Measurements from ENCODE around the gene SUGP2.

The SUGP2 gene

DNA sequence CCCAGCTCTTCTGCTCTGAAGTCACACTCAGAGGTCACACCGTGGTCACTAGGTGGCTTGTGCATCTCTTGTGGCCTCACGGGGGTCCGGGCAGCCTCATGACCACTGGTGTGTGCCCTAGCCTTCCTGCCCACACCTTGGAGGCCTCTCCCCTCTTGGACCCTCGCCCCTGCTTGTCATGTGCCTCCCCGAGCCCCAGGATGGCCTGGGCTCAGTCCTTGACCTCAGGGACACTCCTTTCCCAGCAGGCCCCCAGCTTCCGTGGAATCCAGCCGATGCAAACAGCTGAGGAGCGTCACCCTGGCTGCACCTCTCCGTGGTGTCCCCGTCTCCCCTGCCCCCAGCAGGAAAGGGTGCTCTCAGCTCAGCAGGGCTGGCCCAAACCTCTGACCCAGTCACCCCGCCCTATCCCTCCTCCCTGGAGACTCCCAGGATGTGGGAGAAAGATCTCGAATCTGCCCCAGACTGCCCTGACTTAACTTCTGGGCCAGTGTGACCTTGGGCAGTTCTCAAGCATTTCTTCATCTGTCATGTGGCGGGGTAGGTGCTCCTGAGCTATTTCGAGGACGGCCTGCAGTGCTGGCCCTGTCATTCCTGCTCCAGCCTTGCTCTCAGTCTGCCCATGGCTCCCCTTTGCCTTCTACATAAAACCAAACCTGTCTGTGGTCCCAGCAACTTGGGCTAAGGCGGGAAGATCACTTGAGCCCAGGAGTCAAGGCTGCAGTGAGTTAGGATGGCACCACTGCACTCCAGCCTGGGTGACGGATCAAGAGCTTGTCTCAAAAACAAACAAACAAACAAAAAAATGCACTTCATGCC, 25.9 kb upstream of the SUGP2 start:
- DNase-seq, result no peak

DNA sequence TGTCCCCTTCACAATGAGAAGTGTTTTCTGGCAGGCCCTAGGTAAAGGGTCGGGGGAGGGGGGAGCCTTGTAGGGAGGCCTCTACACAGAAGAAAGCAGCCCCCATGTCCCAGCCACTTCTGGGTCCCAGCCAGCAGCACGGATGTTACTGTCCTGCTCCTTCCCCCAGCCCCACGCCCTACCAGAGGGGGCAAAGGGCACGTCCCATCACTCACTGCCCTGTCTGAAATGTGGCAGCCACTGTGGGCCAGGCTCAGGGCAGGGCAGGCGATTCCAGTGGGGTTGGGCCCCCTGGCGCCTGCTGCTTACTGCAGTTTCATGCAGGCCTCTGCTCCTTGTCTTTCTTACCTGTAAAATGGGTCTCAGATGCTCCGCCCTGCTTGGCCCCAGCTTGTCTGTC, 24.4 kb upstream of the SUGP2 start:
- DNase-seq, result no peak

DNA sequence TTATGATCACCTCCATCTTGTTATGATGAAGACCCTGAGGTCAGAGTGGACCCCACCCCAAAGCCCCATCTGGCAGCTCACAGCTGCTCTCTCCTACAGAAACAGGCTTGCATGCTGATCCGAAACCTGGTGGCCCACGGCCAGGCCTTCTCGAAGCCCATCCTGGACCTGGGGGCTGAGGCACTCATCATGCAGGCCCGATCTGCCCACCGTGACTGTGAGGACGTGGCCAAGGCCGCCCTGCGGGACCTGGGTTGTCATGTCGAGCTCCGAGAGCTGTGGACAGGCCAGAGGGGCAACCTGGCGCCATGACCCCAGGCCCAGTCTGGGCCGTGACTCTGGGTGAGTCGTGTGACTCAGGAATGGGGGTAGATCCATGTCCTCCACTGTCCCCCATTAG, 24.0 kb upstream of the SUGP2 start:
- DNase-seq, result no peak

DNA sequence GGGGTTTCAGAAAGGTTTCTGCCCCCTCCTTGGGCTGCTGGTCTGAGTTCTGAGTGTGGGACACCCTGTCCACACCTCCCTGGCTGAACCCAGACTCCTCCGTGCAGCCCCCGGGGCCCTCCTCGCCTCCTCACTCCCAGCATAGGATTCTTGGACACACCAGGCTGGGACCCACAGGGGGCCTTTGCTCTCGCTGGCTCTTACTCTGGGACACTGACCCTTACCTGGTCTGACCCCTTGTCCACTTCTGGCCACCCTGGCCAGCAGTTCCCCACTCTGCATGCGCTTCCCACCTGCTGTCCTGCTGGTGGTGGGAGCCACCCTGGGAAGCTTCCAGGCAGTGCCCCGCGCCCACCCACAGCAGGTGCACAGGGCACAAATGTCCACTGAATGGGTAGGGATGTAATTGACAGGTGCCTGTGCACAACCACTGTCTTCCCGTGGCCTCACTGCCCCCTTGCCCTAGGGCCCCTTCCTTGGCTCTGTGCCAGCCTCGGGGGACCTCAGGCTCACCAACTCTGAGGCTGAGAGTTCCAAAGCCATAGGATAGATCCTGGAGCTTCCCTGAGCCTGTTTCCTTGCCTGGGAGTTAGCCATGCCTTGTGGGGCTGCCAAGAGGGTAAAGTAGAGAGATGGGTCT, 23.4 kb upstream of the SUGP2 start:
- DNase-seq, result no peak

DNA sequence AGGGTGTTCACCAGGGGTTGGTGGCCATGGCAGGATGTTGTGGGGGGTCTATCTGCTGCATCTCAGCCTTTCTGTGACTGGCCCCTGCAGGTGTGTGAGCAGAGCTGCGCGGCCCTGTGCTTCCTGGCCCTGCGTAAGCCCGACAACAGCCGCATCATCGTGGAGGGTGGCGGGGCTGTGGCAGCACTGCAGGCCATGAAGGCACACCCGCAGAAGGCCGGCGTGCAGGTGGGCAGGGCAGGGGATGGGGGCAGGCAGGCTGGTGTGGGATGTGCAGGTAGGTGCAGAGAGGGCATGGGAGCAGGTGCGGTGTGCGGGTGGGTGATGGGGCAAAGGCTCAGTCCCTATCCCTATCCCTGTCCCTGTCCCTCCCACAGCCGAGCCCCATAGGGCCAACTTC, 22.4 kb upstream of the SUGP2 start:
- no peak for DNase-seq

DNA sequence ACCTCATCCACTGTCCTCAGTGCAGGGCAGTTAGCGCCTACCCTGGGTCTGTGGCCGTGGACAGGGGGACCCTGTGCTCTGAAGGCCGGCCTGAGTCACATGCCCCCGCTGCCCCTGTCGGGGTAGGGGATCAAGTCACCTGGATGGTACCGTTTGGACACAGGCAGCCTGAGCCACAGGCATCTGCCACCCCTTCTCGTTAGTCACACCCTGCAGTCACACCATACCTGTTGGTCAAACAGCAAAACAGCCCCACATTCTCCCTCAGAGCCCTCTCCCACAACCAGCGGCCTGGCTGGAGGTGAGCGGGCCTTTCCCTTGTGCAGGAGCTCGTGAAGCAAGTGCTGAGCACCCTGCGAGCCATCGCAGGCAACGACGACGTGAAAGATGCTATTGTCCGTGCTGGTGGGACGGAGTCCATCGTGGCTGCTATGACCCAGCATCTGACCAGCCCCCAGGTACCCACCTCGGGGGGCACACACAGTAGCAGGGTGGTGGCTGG, 21.7 kb upstream of the SUGP2 start:
- DNase-seq, result no peak

DNA sequence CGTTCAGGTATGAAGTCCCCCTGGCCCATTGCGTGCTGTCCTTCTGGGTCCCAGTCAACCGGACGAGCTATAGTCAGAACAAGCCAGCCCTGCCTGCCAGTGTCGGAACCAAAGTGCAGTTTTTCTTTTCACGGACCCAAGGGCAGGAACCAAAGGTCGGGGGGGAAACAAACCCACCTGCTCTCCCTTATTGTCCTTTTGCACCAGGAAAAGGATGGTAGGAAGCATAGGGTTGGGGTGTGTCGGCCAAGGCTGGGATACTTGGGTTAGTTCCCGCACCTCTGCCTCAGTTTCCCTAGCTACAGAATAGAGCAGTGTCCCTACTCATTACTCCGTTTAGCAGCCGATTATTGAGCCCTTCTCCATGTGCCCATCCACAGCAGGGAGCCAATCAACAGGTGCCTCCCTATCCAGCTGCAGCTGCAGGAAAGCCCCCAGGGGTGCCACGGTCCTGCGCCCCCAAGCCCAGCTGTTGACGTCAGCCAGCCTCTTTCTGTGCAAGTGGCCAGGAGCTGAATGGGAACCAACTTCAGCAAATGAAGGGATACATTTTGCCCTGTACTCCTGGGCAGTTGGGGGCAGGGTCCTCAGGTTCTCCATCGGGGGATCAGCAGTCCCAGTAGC, 21.1 kb upstream of the SUGP2 start:
- DNase-seq, result no peak

DNA sequence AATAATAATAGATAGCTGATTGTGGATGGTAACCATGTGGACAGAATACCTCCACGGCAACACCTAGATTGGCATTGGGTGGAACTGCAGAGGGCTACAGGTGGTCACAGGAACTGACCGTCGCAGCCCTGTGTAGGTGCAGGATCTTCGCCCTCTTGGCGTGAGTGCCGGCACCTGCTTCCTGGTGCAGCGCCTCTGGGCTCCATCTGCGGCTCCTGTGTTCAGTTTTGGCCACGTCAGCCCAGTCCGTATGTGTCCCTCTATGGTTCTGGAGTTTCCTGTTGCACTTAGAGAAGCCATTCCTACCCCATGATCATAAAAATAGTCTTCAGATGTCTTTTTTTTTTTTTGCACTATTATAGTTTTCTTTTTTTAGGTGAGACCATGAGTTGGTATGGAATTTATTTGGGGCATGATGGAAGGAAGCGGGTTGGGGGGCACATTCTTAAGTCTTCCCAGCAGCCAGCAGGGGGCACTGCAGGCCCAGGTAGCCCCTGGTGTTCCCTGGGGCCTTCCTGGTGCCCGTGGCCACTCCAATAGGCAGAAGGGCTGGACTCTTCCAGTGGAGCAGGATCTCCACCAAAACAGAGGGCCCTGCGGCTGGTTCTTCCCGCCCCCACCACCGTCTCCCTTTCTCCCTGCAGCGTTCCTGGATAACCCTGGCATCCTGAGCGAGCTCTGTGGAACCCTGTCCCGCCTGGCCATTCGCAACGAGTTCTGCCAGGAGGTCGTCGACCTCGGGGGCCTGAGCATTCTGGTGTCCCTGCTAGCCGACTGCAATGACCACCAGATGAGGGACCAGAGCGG, 20.4 kb upstream of the SUGP2 start:
- peak; percentile 61 for DNase-seq

DNA sequence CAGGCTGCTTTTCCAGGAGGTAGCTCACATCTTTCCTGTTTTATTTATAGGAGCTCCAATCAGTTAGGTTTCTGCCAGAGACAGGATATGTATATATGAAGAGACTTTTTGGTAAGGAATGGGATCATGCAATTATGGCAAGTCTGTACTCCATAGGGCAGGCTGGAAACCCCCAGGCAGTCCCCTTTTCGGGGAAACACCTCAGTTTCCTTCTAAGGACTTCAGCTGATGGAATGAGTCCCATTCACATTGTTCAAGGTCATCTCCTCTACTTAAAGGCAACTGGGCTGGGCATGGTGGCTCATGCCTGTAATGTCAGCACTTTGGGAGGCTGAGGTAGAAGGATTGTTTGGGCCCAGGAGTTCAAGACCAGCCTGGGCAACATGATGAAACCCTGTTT, 19.6 kb upstream of the SUGP2 start:
- no peak for DNase-seq

DNA sequence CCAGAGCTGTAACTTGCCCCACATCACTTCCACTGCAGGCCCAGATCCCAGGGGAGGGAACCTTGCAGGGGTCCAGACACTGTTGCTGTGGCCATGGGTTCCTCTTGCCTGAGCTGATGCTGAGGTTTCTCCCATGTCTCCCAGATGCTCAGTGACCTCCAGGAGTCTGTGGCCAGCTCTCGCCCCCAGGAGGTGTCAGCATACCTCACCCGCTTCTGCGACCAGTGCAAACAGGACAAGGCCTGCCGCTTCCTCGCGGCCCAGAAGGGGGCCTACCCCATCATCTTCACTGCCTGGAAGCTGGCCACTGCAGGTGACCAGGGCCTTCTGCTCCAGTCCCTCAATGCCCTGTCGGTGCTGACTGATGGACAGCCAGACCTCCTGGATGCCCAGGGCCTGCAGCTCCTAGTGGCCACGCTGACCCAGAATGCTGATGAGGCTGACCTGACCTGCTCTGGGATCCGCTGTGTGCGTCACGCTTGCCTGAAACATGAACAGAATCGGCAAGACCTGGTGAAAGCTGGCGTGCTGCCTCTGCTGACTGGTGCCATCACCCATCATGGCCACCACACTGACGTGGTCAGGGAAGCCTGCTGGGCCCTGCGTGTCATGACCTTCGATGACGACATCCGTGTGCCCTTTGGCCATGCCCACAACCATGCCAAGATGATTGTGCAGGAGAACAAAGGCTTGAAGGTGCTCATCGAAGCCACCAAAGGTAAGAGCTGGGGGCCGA, 18.3 kb upstream of the SUGP2 start:
- DNase-seq, result no peak

DNA sequence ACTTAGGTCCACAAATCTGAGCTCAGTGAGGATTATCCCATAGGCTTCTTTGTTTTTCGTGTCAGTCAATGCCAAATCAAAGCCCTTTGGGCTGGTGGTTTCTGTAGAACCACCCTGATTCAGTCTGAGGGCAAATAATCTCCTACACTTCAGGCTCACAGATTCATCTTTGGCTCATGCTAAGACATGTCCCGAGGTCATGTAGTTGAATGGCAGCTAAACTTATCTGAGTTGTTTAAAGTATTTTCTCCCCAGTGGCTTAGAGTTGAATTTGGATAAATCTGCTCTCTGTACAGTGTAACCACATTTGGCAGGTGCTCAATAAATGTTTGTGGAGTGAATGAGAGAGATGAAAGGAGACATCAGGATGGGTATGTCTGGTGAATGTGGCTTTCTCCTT, 17.4 kb upstream of the SUGP2 start:
- DNase-seq, result no peak

DNA sequence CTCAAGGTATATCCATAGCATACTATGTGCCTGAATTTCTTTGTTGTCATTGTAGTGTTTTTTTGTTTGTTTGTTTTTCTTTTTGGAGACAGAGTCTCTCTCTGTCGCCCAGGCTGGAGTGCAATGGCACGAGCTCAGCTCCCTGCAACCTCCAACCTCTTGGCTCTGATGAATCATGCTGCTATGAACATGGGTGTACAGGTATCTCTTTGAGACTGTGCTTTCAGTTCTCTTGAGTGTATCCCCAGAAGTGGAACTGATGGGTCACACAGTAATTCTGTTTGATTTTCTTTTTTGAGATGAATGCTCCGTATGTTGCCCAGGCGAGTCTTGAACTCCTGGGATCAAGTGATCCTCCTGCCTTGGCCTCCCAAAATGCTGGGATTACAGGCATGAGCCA, 16.8 kb upstream of the SUGP2 start:
- DNase-seq, result no peak

DNA sequence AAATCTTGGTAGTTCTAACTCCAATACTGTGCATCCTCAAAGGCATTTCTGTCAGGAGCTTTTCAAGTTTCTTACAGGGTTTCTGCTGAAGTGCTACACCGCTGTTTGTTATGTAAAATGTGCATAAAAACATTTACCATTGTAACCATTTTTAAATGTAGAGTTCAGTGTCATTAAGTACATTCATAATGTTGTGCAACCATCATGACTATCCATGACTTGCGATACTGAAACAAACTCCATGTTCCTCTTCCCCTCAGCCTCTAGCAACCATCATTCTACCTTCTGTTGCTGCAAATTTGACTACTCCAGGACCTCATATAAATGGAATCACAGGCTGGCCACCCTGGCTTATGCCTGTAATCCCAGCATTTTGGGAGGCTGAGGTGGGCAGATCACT, 16.1 kb upstream of the SUGP2 start:
- no peak for DNase-seq

DNA sequence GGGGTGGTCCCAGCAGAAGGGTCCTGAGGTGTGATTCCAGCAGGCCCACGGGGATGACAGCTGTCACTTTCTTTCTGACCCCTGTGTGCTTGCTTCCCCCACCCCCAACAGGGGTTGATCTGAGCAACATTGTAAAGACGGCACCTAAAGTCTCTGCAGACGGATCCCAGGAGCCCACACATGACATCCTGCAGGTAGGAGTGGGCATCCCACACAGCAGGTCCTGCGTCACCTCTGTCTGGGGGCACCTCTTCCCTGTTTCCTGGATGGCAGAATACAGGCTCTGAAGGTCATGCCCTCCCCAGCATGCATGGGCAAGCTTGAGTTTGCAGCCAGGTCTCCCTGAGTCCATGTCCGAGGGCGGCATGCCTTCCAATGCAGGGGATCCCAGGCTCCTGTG, 10.6 kb upstream of the SUGP2 start:
- no peak for DNase-seq

DNA sequence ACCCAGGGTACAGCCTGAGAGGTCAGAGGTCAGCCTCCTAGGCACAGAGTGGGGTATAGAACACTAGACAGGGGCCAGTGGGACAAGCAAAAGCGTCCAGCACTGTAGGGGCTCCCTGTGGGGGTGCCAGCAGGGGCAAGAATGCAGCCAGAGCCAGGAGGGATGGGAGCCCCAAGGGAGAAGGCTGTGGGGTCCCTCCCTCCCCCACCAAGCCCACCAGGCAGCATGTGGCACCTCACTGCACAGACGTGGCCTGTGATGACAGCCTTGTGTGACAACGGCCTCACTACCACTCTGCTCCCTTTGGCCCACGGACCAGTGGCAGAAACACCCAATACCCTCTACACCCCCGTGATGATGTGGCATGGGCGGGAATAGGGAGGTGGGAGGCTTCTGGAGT, 10.2 kb upstream of the SUGP2 start:
- no peak for DNase-seq

DNA sequence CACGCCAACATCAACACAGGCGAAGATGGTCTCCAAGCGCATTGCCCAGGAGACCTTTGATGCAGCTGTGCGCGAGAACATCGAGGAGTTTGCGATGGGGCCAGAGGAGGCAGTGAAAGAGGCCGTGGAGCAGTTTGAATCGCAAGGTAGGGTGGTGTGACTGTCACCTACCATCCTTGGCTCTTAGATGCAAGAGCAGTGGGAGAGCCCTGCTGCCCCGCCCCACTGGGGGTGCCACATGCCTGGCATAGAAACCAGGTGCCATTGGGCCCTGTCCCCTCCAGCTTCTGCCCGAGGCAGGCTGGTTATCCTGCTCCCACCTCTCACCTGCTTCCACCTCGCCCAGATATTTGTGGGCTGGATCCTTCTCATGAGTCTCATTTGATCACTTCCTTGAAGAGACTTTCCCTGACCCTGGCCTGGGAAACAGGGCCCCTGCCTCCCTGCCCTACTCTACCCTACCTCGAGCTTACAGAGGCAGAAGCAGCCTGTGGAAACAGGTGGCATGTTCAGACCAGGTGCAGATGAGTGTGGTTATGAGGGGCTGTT, 9.5 kb upstream of the SUGP2 start:
- DNase-seq, result no peak

DNA sequence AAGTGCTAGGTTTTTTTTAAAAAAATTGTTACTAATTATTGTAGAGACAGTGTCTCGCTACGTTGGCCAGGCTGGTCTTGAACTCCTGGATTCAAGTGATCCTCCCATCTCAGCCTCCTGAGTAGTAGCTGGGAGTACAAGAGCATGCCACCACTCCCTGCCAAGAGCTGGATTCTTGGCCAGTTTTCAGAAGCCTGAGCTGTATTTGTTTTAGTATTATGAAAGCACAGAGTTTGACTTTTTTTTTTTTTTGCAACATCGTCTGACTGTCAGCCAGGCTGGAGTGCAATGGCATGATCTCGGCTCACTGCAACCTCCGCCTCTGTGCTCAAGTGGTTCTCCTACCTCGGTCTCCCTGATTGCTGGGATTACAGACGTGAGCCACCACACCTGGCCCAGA, 7.1 kb upstream of the SUGP2 start:
- peak; percentile 46 for DNase-seq

DNA sequence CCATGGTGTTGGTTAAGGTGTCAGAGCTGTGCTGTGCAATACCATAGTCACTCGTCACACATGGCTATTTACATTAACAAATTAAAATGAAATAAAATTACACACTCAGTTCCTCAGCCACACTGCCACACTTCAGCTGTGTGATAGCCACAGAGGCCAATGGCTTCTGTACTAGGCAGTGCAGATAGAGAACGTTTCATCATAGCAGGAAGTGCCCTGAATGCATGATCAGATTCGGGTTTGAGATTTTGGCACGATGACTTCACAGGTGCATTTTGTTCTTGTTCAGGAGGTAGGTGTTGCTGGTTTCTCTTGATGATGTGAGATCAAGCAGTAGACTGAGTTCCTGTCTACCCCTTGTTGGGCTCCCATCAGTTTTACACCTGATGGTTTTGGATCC, 6.6 kb upstream of the SUGP2 start:
- no peak for DNase-seq

DNA sequence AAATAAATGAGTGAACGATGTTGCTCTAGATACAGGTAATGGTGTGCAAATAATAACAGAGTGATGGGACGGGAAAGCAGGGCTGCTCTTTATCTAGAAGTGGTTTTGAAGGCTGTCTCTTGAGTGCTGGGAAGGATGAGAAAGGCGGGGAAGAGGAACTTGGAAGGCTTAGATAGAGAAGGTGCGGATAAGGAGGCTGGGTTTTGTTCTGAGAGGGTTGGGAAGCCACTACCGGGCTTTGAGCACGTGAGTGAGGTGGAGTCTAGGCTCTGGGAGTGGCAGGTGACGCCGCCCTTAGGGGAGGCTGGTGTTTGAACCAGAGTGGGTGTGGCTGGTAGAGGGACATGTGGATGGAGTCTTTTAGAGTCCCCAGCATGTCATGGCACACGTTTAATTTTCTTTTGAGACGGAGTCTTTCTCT, 897 bp upstream of the SUGP2 start:
- peak; percentile 81 for DNase-seq

DNA sequence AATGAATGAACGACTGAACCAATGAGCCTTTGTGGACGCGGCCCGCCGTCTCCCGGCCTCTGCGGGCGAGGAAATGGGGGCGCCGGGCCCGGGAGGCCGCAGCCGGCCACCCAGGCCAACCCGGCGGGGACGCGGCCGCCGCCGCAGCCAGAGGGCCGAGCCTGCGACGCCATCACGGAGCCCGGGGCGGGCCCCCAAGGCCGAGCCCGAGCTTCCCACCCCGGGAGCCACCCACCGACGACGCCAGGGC, 216 bp downstream of the SUGP2 start:
- no peak for DNase-seq

DNA sequence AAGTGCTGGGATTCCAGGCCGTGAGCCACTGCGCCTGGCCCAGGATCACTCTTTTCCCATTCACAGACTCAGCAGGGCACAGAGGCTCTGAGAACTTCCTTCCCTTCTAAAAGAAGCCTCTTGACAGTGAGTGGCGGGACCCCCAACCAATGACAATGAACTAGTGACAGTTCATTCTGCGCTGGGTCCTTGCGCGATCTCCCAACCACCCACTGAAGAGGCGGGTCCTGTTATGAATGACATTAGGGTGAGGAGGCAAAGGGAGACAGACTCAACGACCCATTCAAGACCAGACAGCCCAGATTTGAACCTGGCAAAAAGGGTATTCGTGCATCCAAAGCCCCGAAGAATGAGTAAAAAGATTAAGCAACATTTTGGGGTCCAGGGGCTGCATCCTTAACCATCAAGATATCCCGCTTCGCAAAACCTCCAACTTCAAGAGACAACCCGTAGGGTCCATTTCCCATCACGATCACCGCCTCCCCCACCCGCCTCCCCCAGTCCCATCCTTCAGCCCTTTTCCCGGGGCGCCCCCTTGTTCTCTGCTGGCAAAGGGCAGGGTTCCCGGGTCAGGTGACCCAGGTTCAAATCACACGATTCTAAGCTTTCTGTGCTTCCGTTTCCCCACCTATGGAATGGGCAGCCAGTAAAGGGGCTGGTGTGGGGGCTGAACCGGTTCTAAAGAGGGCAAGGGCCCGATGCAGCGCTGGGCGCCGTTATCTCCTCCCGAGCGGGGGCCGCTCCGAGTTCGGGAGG, 719 bp downstream of the SUGP2 start:
- DNase-seq, result peak; percentile 9

DNA sequence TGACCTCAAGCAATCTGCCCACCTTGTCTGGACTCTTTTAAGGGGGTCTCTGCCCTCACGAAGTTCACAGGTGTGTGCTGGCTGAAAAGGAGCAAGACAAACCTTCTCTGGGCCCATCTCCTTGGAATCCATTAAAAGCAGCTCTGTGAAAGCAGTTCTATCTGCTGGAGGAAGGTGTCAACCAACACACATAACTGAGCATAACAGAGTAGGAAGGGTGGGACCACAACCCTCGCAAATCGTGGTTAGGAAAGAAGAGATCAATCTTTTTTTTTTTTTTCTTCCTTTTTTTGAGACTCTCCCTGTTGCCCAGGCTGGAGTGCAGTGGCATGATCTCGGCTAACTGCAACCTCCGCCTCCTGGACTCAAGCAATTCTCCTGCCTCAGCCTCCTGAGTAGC, 1.4 kb downstream of the SUGP2 start:
- DNase-seq, result no peak

Measured in NCI-H2029 (cell line).